Loucy (cell line): ENCODE data around the gene TSPAN9.
A peak's percentile ranks its signal among the peaks of the same experiment; 100 is the strongest.

Source experiments
- H2AFZ ChIP-seq: fragments of 200-600 bp; sonication (generic); 2 replicates; pipeline ENCODE4 v1.6.0; 2016; ENCODE audit warnings: antibody characterized with exemption, mild to moderate bottlenecking, low read length, moderate library complexity
- H3F3A ChIP-seq: fragments of 200-600 bp; 2 replicates; pipeline ENCODE4 v1.6.0; 2016; ENCODE audit warnings: antibody characterized with exemption, low read depth, mild to moderate bottlenecking
- H3K27me3 ChIP-seq: fragments of 200-600 bp; sonication (generic); 2 replicates; pipeline ENCODE4 v1.6.1; 2014; ENCODE audit warnings: low read length, mild to moderate bottlenecking; ENCODE audit not compliant: insufficient read depth, poor library complexity, severe bottlenecking
- H3K36me3 ChIP-seq: fragments of 200-600 bp; sonication (generic); 2 replicates; pipeline ENCODE4 v1.6.1; 2016; ENCODE audit warnings: low read length; ENCODE audit not compliant: insufficient read depth
- H3K4me1 ChIP-seq: fragments of 200-600 bp; sonication (generic); 2 replicates; pipeline ENCODE4 v1.5.1; 2014; ENCODE audit warnings: low read length, mild to moderate bottlenecking; ENCODE audit not compliant: insufficient read depth, poor library complexity, severe bottlenecking
- H3K4me2 ChIP-seq: fragments of 200-600 bp; sonication (generic); 2 replicates; pipeline ENCODE4 v1.6.0; 2014; ENCODE audit warnings: antibody characterized with exemption, low read length, low read depth, mild to moderate bottlenecking; ENCODE audit not compliant: poor library complexity, severe bottlenecking
- H3K4me3 ChIP-seq: fragments of 200-600 bp; sonication (generic); 2 replicates; pipeline ENCODE4 v1.5.1; 2014; ENCODE audit warnings: low read length, mild to moderate bottlenecking, mixed read lengths; ENCODE audit not compliant: poor library complexity, severe bottlenecking
- H3K79me2 ChIP-seq: fragments of 200-600 bp; sonication (generic); 2 replicates; pipeline ENCODE4 v1.6.1; 2014; ENCODE audit warnings: low read length; ENCODE audit not compliant: insufficient read depth
- H3K9ac ChIP-seq: fragments of 200-600 bp; sonication (generic); 2 replicates; pipeline ENCODE4 v1.6.0; 2014; ENCODE audit warnings: mild to moderate bottlenecking, low read depth, low read length, moderate library complexity; ENCODE audit not compliant: poor library complexity, severe bottlenecking
- H3K9me2 ChIP-seq: fragments of 200-600 bp; sonication (generic); replicated peaks from 2 replicates; pipeline ENCODE4 v1.6.1; 2016; ENCODE audit warnings: low read depth, low read length, mixed read lengths
- H3K9me3 ChIP-seq: fragments of 200-600 bp; sonication (generic); 2 replicates; pipeline ENCODE4 v1.6.1; 2014; ENCODE audit warnings: mild to moderate bottlenecking, antibody characterized with exemption, low read length, low read depth; ENCODE audit not compliant: insufficient read depth
- H4K20me1 ChIP-seq: fragments of 200-600 bp; sonication (generic); 2 replicates; pipeline ENCODE4 v1.6.0; 2014; ENCODE audit warnings: antibody characterized with exemption, low read length, mild to moderate bottlenecking; ENCODE audit not compliant: insufficient read depth, poor library complexity, severe bottlenecking
- CTCF ChIP-seq: fragments of 200-600 bp; sonication (generic); conservative IDR thresholded peaks from 2 replicates; pipeline ENCODE4 v1.5.1; 2014; ENCODE audit warnings: mild to moderate bottlenecking, antibody characterized with exemption, low read length
- EZH2phosphoT487 ChIP-seq: fragments of 200-600 bp; IDR thresholded peaks from 2 replicates; pipeline ENCODE4 v1.6.1; 2018; ENCODE audit warnings: antibody characterized with exemption, mild to moderate bottlenecking, moderate library complexity, borderline replicate concordance

The TSPAN9 gene

GRCh38 chr12:3075315-3075714 is 1.9 kb upstream of the TSPAN9 start:
- TF ChIP-seq EZH2phosphoT487 = no peak
- H3K79me2 ChIP-seq = no peaks in the 10 kb centered on the region
- no peak overlapping the region for H3K4me2 ChIP-seq
- no peaks in the 10 kb centered on the region for H3K9me3 ChIP-seq
- peaks cover 14% of the 10 kb centered on the region for H3K27me3 ChIP-seq
- H4K20me1 ChIP-seq = no peaks in the 10 kb centered on the region
- H2AFZ ChIP-seq = no peak overlapping the region
- H3K4me1 ChIP-seq = peaks cover 9% of the 10 kb centered on the region
- H3F3A ChIP-seq = 0 out of 2 replicates have a peak, but pooled peaks cover 3% of the 10 kb centered on the region
- H3K9me2 ChIP-seq = no peaks in the 10 kb centered on the region
- H3K36me3 ChIP-seq = no peaks in the 10 kb centered on the region
- no peak overlapping the region for H3K4me3 ChIP-seq
- H3K9ac ChIP-seq = no peak overlapping the region

- no peak for TF ChIP-seq EZH2phosphoT487
- TF ChIP-seq CTCF = no peak
- Histone ChIP-seq H3K9ac (no peak overlapping the region), H3K27me3 (peaks cover 14% of the 10 kb centered on the region), H3K4me2 (peak overlapping the region; percentile 56), H3K9me3 (no peaks in the 10 kb centered on the region), H3K79me2 (no peaks in the 10 kb centered on the region), H3K4me3 (peak overlapping the region; percentile 68), H3K36me3 (no peaks in the 10 kb centered on the region), H3F3A (0 out of 2 replicates have a peak, but pooled peaks cover 3% of the 10 kb centered on the region), H2AFZ (peak overlapping the region; percentile 76), H4K20me1 (no peaks in the 10 kb centered on the region), H3K4me1 (peaks cover 9% of the 10 kb centered on the region), H3K9me2 (no peaks in the 10 kb centered on the region)
Measured at GRCh38 chr12:3077572-3078081, 448 bp downstream of the TSPAN9 start.

GRCh38 chr12:3078086-3078820 is 1.1 kb downstream of the TSPAN9 start:
- no peaks in the 10 kb centered on the region for H4K20me1 ChIP-seq
- H3K4me2 ChIP-seq = peak overlapping the region; percentile 56
- peaks cover 9% of the 10 kb centered on the region for H3K4me1 ChIP-seq
- 0 out of 2 replicates have a peak, but pooled peaks cover 3% of the 10 kb centered on the region for H3F3A ChIP-seq
- no peaks in the 10 kb centered on the region for H3K9me2 ChIP-seq
- H3K27me3 ChIP-seq = peaks cover 14% of the 10 kb centered on the region
- H3K36me3 ChIP-seq = no peaks in the 10 kb centered on the region
- H3K9ac ChIP-seq = no peak overlapping the region
- no peak overlapping the region; the same call in 1 of the 2 replicates for H2AFZ ChIP-seq
- peak overlapping the region; percentile 68 for H3K4me3 ChIP-seq
- no peaks in the 10 kb centered on the region for H3K9me3 ChIP-seq
- TF ChIP-seq EZH2phosphoT487 = no peak
- TF ChIP-seq CTCF = no peak
- no peaks in the 10 kb centered on the region for H3K79me2 ChIP-seq
